H1 (cell line): Measurements from ENCODE around the gene ADRM1. TPM values are rescaled to one million over a fixed set of nuclear protein-coding genes. Genes with fewer than 3 reads are reported as not detected.

Source experiments
- CTCF ChIA-PET: fragments of 300-600 bp; sonication (Branson Sonifier 250); formaldehyde crosslinking; loops from one replicate; lab custom pipeline; 2021; ENCODE audit not compliant: partially characterized antibody; lab: Charles Lee
- POLR2A ChIA-PET: fragments of 300-600 bp; sonication (Branson Sonifier 250); formaldehyde crosslinking; loops from one replicate; lab custom pipeline; 2021; ENCODE audit warnings: inconsistent platforms; ENCODE audit not compliant: partially characterized antibody; lab: Charles Lee
- DNase-seq, 2 experiments: peaks; one replicate each; pipeline versions ENCODE4 v3.0.0 to v3.0.0-alpha.2; 2010 to 2022; ENCODE audit warnings: low spot score in 2 of 2, low read depth in 1 of 2, mixed read lengths in 1 of 2
- FAIRE-seq: peaks from 2 replicates; lab custom pipeline; 2011; peaks lifted over from hg19 to GRCh38; lab: Jason Lieb, UNC
- H2AFZ ChIP-seq: 2 replicates; pipeline ENCODE4 v1.8.1; 2012; ENCODE audit warnings: low read length, inconsistent platforms
- H2AK5ac ChIP-seq: 2 replicates; pipeline ENCODE4 v1.6.1; 2013; ENCODE audit warnings: low read depth, low read length
- H2BK120ac ChIP-seq: replicated peaks from 2 replicates; pipeline ENCODE3; 2013; ENCODE audit warnings: low read depth, low read length, inconsistent platforms
- H2BK12ac ChIP-seq: 2 replicates; pipeline ENCODE4 v1.6.1; 2013; ENCODE audit warnings: low read depth, low read length
- H2BK15ac ChIP-seq: 2 replicates; pipeline ENCODE4 v1.6.1; 2013; ENCODE audit warnings: low read length
- H2BK20ac ChIP-seq: 2 replicates; pipeline ENCODE4 v1.6.1; 2013; ENCODE audit warnings: low read length
- H2BK5ac ChIP-seq: 2 replicates; pipeline ENCODE4 v1.6.1; 2013; ENCODE audit warnings: low read depth, low read length
- H3K14ac ChIP-seq: 2 replicates; pipeline ENCODE4 v1.6.1; 2013; ENCODE audit warnings: inconsistent platforms; ENCODE audit not compliant: insufficient read length
- H3K18ac ChIP-seq: 2 replicates; pipeline ENCODE4 v1.6.1; 2013; ENCODE audit warnings: low read length; ENCODE audit errors: extremely low read depth
- H3K23ac ChIP-seq: 2 replicates; pipeline ENCODE4 v1.6.1; 2013; ENCODE audit warnings: inconsistent platforms; ENCODE audit not compliant: insufficient read length
- H3K23me2 ChIP-seq: 2 replicates; pipeline ENCODE4 v1.6.1; 2013; ENCODE audit warnings: low read depth, low read length
- H3K27ac ChIP-seq: 2 replicates; pipeline ENCODE4 v1.6.1; 2011; ENCODE audit warnings: low read depth, low read length, inconsistent platforms
- H3K27me3 ChIP-seq, 4 experiments: replicated peaks in 1 of 4; 1 replicate in 1 of 4; 2 replicates in 3 of 4; pipeline versions ENCODE4 v1.6.1 to v1.8.1; 2011 to 2013; ENCODE audit warnings: low read length in 3 of 4, mild to moderate bottlenecking in 3 of 4, inconsistent platforms in 2 of 4, mixed read lengths in 2 of 4, moderate library complexity in 1 of 4; ENCODE audit not compliant: control insufficient read depth in 3 of 4, insufficient read depth in 3 of 4; ENCODE audit errors: extremely low read depth in 1 of 4
- H3K36me3 ChIP-seq, 4 experiments: 2 replicates each; pipeline versions ENCODE4 v1.6.1 to v1.8.1; 2011 to 2013; ENCODE audit warnings: mild to moderate bottlenecking in 4 of 4, low read length in 3 of 4, moderate library complexity in 2 of 4, control low read depth in 1 of 4, inconsistent platforms in 1 of 4; ENCODE audit not compliant: insufficient read depth in 4 of 4, control insufficient read depth in 2 of 4
- H3K4ac ChIP-seq: replicated peaks from 2 replicates; pipeline ENCODE3; 2013; ENCODE audit warnings: low read length, low read depth, mixed read lengths, inconsistent platforms; ENCODE audit not compliant: insufficient read length
- H3K4me1 ChIP-seq, 4 experiments: replicated peaks in 1 of 4; 1 replicate in 1 of 4; 2 replicates in 3 of 4; pipeline versions ENCODE4 v1.6.1 to v1.8.1; 2011 to 2013; ENCODE audit warnings: low read length in 3 of 4, inconsistent platforms in 2 of 4, mixed read lengths in 1 of 4; ENCODE audit not compliant: insufficient read depth in 4 of 4, control insufficient read depth in 3 of 4
- H3K4me2 ChIP-seq, 2 experiments: 2 replicates each; pipeline versions ENCODE4 v1.6.1 to v1.8.1; 2011 to 2013; ENCODE audit warnings: low read depth in 2 of 2, low read length in 2 of 2, control low read depth in 1 of 2, inconsistent platforms in 1 of 2, mild to moderate bottlenecking in 1 of 2; ENCODE audit not compliant: insufficient read depth in 1 of 2
- H3K4me3 ChIP-seq, 4 experiments: fragments of 200-600, 300-600 bp in 1 of 4; sonication (generic), shearing (Covaris generic), sonication (Bioruptor Twin) in 1 of 4; 2 replicates each; pipeline versions ENCODE4 v1.5.1 to v1.8.1; 2011 to 2016; ENCODE audit warnings: low read length in 4 of 4, low read depth in 3 of 4, control low read depth in 2 of 4, inconsistent platforms in 2 of 4, mild to moderate bottlenecking in 2 of 4, mixed read lengths in 1 of 4, moderate library complexity in 1 of 4; ENCODE audit not compliant: insufficient read depth in 2 of 4; ENCODE audit errors: extremely low read depth in 1 of 4
- H3K56ac ChIP-seq: replicated peaks from 2 replicates; pipeline ENCODE3; 2013; ENCODE audit warnings: low read depth, mild to moderate bottlenecking, mixed read lengths, low read length, inconsistent platforms; ENCODE audit not compliant: insufficient read length
- H3K79me1 ChIP-seq: 2 replicates; pipeline ENCODE4 v1.6.1; 2013; ENCODE audit warnings: low read depth, low read length, control low read depth
- H3K79me2 ChIP-seq, 2 experiments: 2 replicates each; pipeline versions ENCODE4 v1.6.1 to v1.8.1; 2012 to 2013; ENCODE audit warnings: low read length in 2 of 2, mild to moderate bottlenecking in 2 of 2, inconsistent platforms in 1 of 2; ENCODE audit not compliant: insufficient read depth in 2 of 2, control insufficient read depth in 1 of 2
- H3K9ac ChIP-seq, 4 experiments: replicated peaks in 1 of 4; 1 replicate in 1 of 4; 2 replicates in 3 of 4; pipeline versions ENCODE4 v1.6.1 to v1.8.1; 2011 to 2013; ENCODE audit warnings: low read depth in 3 of 4, low read length in 3 of 4, control low read depth in 2 of 4, mild to moderate bottlenecking in 2 of 4, moderate library complexity in 2 of 4, inconsistent platforms in 1 of 4; ENCODE audit errors: extremely low read depth in 1 of 4
- H3K9me3 ChIP-seq, 2 experiments: 2 replicates each; pipeline versions ENCODE4 v1.6.1 to v1.8.1; 2012 to 2013; ENCODE audit warnings: mild to moderate bottlenecking in 2 of 2, moderate library complexity in 2 of 2, control low read depth in 1 of 2, inconsistent platforms in 1 of 2, low read depth in 1 of 2, low read length in 1 of 2, mixed read lengths in 1 of 2; ENCODE audit not compliant: insufficient read depth in 2 of 2
- H4K20me1 ChIP-seq, 2 experiments: replicated peaks in 1 of 2; 2 replicates each; pipeline versions ENCODE3 to v1.8.1; 2011 to 2013; ENCODE audit warnings: inconsistent platforms in 2 of 2, low read length in 2 of 2, mild to moderate bottlenecking in 1 of 2; ENCODE audit not compliant: insufficient read depth in 2 of 2, control insufficient read depth in 1 of 2
- H4K5ac ChIP-seq: 2 replicates; pipeline ENCODE4 v1.6.1; 2013; ENCODE audit warnings: low read length, low read depth, mixed read lengths, inconsistent platforms; ENCODE audit not compliant: insufficient read length
- H4K8ac ChIP-seq: 2 replicates; pipeline ENCODE4 v1.8.0; 2013; ENCODE audit warnings: mild to moderate bottlenecking, moderate library complexity, low read length, inconsistent platforms; ENCODE audit not compliant: insufficient read depth; ENCODE audit errors: extremely low read depth
- H4K91ac ChIP-seq: replicated peaks from 2 replicates; pipeline ENCODE3; 2013; ENCODE audit warnings: low read length, mixed read lengths, inconsistent platforms; ENCODE audit not compliant: insufficient read length
- BACH1 ChIP-seq: IDR thresholded peaks from 2 replicates; pipeline ENCODE4 v1.6.1; 2012; ENCODE audit warnings: low read length, improper control_type of control experiment
- EGR1 ChIP-seq: IDR thresholded peaks from 2 replicates; pipeline ENCODE4 v1.6.1; 2011; ENCODE audit warnings: low read depth, low read length, borderline replicate concordance
- EZH2 ChIP-seq: fragments of 200-600 bp; sonication (generic); IDR thresholded peaks from 2 replicates; pipeline ENCODE4 v1.7.1; 2012; ENCODE audit warnings: low read depth, mild to moderate bottlenecking, moderate library complexity, low read length, inconsistent platforms; ENCODE audit not compliant: severe bottlenecking
- HDAC6 ChIP-seq: IDR thresholded peaks from one replicate; pipeline ENCODE4 v1.7.1; 2012; ENCODE audit warnings: low read depth, mild to moderate bottlenecking, inconsistent platforms, low read length, moderate library complexity
- JUN ChIP-seq: IDR thresholded peaks from 2 replicates; pipeline ENCODE4 v1.6.1; 2011; ENCODE audit warnings: low read depth, mild to moderate bottlenecking, improper control_type of control experiment, low read length
- JUND ChIP-seq: IDR thresholded peaks from 2 replicates; pipeline ENCODE4 v1.6.1; 2011; ENCODE audit warnings: mild to moderate bottlenecking, improper control_type of control experiment, low read length
- POLR2AphosphoS5 ChIP-seq: IDR thresholded peaks from 2 replicates; pipeline ENCODE4 v1.6.1; 2011; ENCODE audit warnings: low read depth, low read length
- RFX5 ChIP-seq: IDR thresholded peaks from 2 replicates; pipeline ENCODE4 v1.6.1; 2011; ENCODE audit warnings: low read depth, low read length, improper control_type of control experiment, borderline replicate concordance
- RXRA ChIP-seq: IDR thresholded peaks from 2 replicates; pipeline ENCODE4 v1.6.1; 2011; ENCODE audit warnings: low read depth, mild to moderate bottlenecking, low read length, moderate library complexity; ENCODE audit not compliant: insufficient read depth
- SIX5 ChIP-seq: IDR thresholded peaks from 2 replicates; pipeline ENCODE4 v1.6.1; 2011; ENCODE audit warnings: mild to moderate bottlenecking, low read depth, low read length
- TEAD4 ChIP-seq: IDR thresholded peaks from 2 replicates; pipeline ENCODE4 v1.6.1; 2012; ENCODE audit warnings: low read depth, low read length, inconsistent platforms, mixed read lengths
- WGBS, 2 experiments: shearing (Covaris generic) in 1 of 2; methylation state at CpG; one replicate each; pipeline versions ENCODE4 v1.1.6 to v1.1.7; 2013 to 2015; ENCODE audit warnings: low lambda C conversion rate in 2 of 2, mixed read lengths in 2 of 2, inconsistent platforms in 1 of 2, low coverage in 1 of 2, missing lambda C conversion rate in 1 of 2; ENCODE audit not compliant: insufficient replicate concordance in 2 of 2, insufficient coverage in 1 of 2, insufficient read length in 1 of 2; ENCODE audit errors: extremely low coverage in 1 of 2, missing lambda C conversion rate in 1 of 2; 5-methylcytosine and 5-hydroxymethylcytosine counted together
- polyA plus RNA-seq, 7 experiments: library from polyadenylated mRNA; depleted of rRNA in 3 of 7; stranded (reverse) in 5 of 7; unstranded in 2 of 7; fragments of >200 nt in 5 of 7; fragments of 200-250 nt in 2 of 7; gene quantifications; 1 replicate in 5 of 7; 2 replicates in 1 of 7; 4 replicates in 1 of 7; pipeline versions ENCODE4 v1.2.1 to v1.2.3, GENCODE V29; 2011 to 2013; ENCODE audit warnings: missing spikeins in 2 of 7, mixed read lengths in 2 of 7
- total RNA-seq: library from RNA; stranded (reverse); fragmentation: NEBNext Ultra II Directional; extraction: Animal tissue kit (Norgen Biotek cat#: 25700); gene quantifications from 2 replicates; pipeline ENCODE4 v1.2.1, GENCODE V29; 2021

Gene ADRM1
- total and polyA plus RNA-seq, 2 of the 8 experiments (the other 6 are each of a cell fraction or from before 2014, with no cell fraction given), result 126 to 214 TPM

DNA sequence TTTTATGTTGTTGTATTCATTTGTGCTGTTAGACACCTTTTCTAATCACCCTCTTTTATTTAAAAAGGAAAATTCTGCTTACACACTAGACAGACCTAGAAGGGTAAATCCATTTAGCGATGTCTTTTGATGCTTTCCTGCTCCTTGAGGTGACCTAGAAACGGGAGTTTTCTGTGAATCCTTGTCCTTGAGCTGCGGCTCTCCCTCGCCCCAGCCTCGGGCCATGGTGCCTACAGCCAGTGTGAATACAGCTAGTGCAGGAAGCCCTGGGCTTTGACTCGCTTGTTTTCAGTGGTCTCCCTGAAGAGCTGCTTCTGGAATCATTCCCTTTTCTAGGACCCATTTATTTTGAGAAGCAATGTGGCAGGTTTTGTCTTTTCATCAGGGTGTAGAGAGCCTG, 17.6 kb upstream of the ADRM1 start:
- Histone ChIP-seq H2BK20ac (no peak overlapping the region), H2BK12ac (no peak overlapping the region), H2AK5ac (no peak overlapping the region), H3K36me3 (peaks cover 8 to 34% (median 25%) of the 10 kb centered on the region in 4 experiments), H3K4me2 (no peak overlapping the region), H3K4me1 (no peaks in the 10 kb centered on the region), H3K9ac (no peak overlapping the region), H3K4me3 (no peak overlapping the region), H3K14ac (no peak overlapping the region), H3K56ac (no peak overlapping the region), H4K8ac (no peak overlapping the region; the same call in 1 of the 2 replicates), H3K27ac (no peak overlapping the region), H3K27me3 (no peaks in the 10 kb centered on the region), H3K23ac (no peak overlapping the region), H3K23me2 (no peaks in the 10 kb centered on the region), H3K18ac (no peak overlapping the region), H4K5ac (no peak overlapping the region), H2AFZ (no peak overlapping the region), H2BK5ac (no peak overlapping the region), H4K20me1 (peaks cover 0 to 4% of the 10 kb centered on the region in 2 experiments), H4K91ac (no peak overlapping the region), H3K79me1 (no peaks in the 10 kb centered on the region), H2BK120ac (no peak overlapping the region), H2BK15ac (no peak overlapping the region), H3K4ac (no peak overlapping the region), H3K9me3 (no peaks in the 10 kb centered on the region), H3K79me2 (no peaks in the 10 kb centered on the region)
- POLR2A ChIA-PET, result interaction anchor here (0.9 to 1.1 kb wide), 2 partner anchors 11 to 23 kb away, joined by 3 read pairs; no protein-coding TSS in a partner anchor
- CTCF ChIA-PET, result interaction anchor here (0.6 to 1.2 kb wide), 5 partner anchors 12 to 281 kb away, joined by 3 to 4 read pairs (median 3); no protein-coding TSS in a partner anchor
- FAIRE-seq (no peak), DNase-seq (no peak)
- TF ChIP-seq SIX5, result no peak
- no peak for TF ChIP-seq JUN
- no peak for TF ChIP-seq TEAD4
- no peak for TF ChIP-seq BACH1
- no peak for TF ChIP-seq RFX5
- no peak for TF ChIP-seq HDAC6
- no peak for TF ChIP-seq JUND
- TF ChIP-seq RXRA, result no peak
- TF ChIP-seq POLR2AphosphoS5, result no peak
- TF ChIP-seq EGR1, result no peak
- TF ChIP-seq EZH2, result no peak
- 91% methylated on average over 6 of the region's 6 CpGs; no CpG with 5 or more reads in 1 of the 2 experiments for WGBS, 2 experiments
